ENCODE results near the gene PAAF1. TPM values are rescaled to one million over a fixed set of nuclear protein-coding genes. Genes with fewer than 3 reads are reported as not detected.

The PAAF1 gene
- total RNA-seq, 1 experiment from 2014 or later, result 13.3 TPM

DNA sequence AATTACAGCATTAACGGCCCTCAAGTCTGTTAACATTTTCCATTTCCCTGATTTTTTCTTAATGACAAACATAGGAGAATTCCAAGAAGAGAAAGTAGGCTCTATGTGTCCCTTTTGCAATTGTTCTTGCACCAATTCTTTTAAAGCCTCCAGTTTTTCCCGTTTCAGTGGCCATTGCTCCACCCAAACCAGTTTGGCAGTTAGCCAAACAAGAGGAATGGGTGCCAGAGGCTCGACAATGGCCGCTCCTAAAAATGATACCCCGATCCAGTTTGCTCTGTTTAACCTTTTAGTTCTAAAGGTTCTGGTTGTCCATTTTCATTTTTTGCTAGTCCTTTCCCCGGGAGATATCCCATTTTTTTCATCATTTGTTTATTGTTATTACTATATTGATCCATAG lies 67.3 kb downstream of the PAAF1 start:
- Histone ChIP-seq H3K4me1 (ENCODE audit: insufficient read depth, low read length) (no peaks in the 10 kb centered on the region), H3K79me2 (ENCODE audit: low read length) (no peaks in the 10 kb centered on the region), H4K20me1 (ENCODE audit: low read length) (no peaks in the 10 kb centered on the region), H3K4me2 (ENCODE audit: low read length) (no peak overlapping the region), H3K36me3 (ENCODE audit: low read depth, low read length) (peaks cover 12% of the 10 kb centered on the region; the same call in 1 of the 2 replicates), H3K9me3 (ENCODE audit: low read length) (0 out of 2 replicates have a peak, but pooled peaks cover under 1% of the 10 kb centered on the region), H2AFZ (ENCODE audit: low read length) (no peak overlapping the region), H3K4me3 (ENCODE audit: low read length) (no peak overlapping the region), H3K9me2 (replicated peaks; ENCODE audit: low read length) (no peaks in the 10 kb centered on the region), H3K27ac (ENCODE audit: low read length) (no peak overlapping the region), H3F3A (ENCODE audit: low read length, unreplicated experiment) (no peaks in the 10 kb centered on the region), H3K9ac (ENCODE audit: low read length) (no peak overlapping the region), H3K27me3 (ENCODE audit: low read length) (no peaks in the 10 kb centered on the region)
- no peak for DNase-seq
- ChIA-PET CTCF (no interaction called here), POLR2A (ENCODE audit: unreplicated experiment) (no interaction called here)
- intact Hi-C loops (cut with micrococcal nuclease), result no loop called here
- no TSS peak for BruUV-seq (replicated peaks)
- no peak for ATAC-seq
- TF ChIP-seq EZH2 (IDR thresholded peaks at IDR 0.05; ENCODE audit: low read length, unreplicated experiment), result no peak
- TF ChIP-seq EZH2phosphoT487 (IDR thresholded peaks at IDR 0.05; ENCODE audit: borderline replicate concordance, low read length), result no peak
- TF ChIP-seq, protein P1, sequence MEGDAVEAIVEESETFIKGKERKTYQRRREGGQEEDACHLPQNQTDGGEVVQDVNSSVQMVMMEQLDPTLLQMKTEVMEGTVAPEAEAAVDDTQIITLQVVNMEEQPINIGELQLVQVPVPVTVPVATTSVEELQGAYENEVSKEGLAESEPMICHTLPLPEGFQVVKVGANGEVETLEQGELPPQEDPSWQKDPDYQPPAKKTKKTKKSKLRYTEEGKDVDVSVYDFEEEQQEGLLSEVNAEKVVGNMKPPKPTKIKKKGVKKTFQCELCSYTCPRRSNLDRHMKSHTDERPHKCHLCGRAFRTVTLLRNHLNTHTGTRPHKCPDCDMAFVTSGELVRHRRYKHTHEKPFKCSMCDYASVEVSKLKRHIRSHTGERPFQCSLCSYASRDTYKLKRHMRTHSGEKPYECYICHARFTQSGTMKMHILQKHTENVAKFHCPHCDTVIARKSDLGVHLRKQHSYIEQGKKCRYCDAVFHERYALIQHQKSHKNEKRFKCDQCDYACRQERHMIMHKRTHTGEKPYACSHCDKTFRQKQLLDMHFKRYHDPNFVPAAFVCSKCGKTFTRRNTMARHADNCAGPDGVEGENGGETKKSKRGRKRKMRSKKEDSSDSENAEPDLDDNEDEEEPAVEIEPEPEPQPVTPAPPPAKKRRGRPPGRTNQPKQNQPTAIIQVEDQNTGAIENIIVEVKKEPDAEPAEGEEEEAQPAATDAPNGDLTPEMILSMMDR (conservative IDR thresholded peaks at IDR 0.05; ENCODE audit: low read depth, low read length), result no peak

GRCh38 chr11:73944901-73945300 lies 68.1 kb downstream of the PAAF1 start:
- Histone ChIP-seq H3K79me2 (ENCODE audit: low read length) (no peaks in the 10 kb centered on the region), H3K9me3 (ENCODE audit: low read length) (no peaks in the 10 kb centered on the region), H3K9ac (ENCODE audit: low read length) (no peak overlapping the region), H3K4me3 (ENCODE audit: low read length) (no peak overlapping the region), H4K20me1 (ENCODE audit: low read length) (no peaks in the 10 kb centered on the region), H3K9me2 (replicated peaks; ENCODE audit: low read length) (no peaks in the 10 kb centered on the region), H3K27ac (ENCODE audit: low read length) (no peak overlapping the region), H3K27me3 (ENCODE audit: low read length) (no peaks in the 10 kb centered on the region), H2AFZ (ENCODE audit: low read length) (no peak overlapping the region), H3K4me1 (ENCODE audit: insufficient read depth, low read length) (no peaks in the 10 kb centered on the region), H3F3A (ENCODE audit: low read length, unreplicated experiment) (no peaks in the 10 kb centered on the region), H3K36me3 (ENCODE audit: low read depth, low read length) (peaks cover 12% of the 10 kb centered on the region; the same call in 1 of the 2 replicates), H3K4me2 (ENCODE audit: low read length) (no peak overlapping the region)
- intact Hi-C loops (cut with micrococcal nuclease), result no loop called here
- BruUV-seq (replicated peaks), result no TSS peak
- CTCF ChIA-PET, result no interaction called here
- DNase-seq (no peak), ATAC-seq (no peak)
- POLR2A ChIA-PET (ENCODE audit: unreplicated experiment), result no interaction called here
- TF ChIP-seq, protein P1 (conservative IDR thresholded peaks at IDR 0.05; ENCODE audit: low read depth, low read length), result no peak
- no peak for TF ChIP-seq EZH2phosphoT487 (IDR thresholded peaks at IDR 0.05; ENCODE audit: borderline replicate concordance, low read length)
- TF ChIP-seq EZH2 (IDR thresholded peaks at IDR 0.05; ENCODE audit: low read length, unreplicated experiment), result no peak

GRCh38 chr11:73945396-73945795 lies 68.6 kb downstream of the PAAF1 start:
- no peak overlapping the region for H3K27ac ChIP-seq (ENCODE audit: low read length)
- DNase-seq (no peak), ATAC-seq (no peak)
- no peak overlapping the region for H3K9ac ChIP-seq (ENCODE audit: low read length)
- H3F3A ChIP-seq (ENCODE audit: low read length, unreplicated experiment), result no peaks in the 10 kb centered on the region
- intact Hi-C loops (cut with micrococcal nuclease), result no loop called here
- no peaks in the 10 kb centered on the region for H3K79me2 ChIP-seq (ENCODE audit: low read length)
- BruUV-seq (replicated peaks), result no TSS peak
- POLR2A ChIA-PET (ENCODE audit: unreplicated experiment), result no interaction called here
- H2AFZ ChIP-seq (ENCODE audit: low read length), result no peak overlapping the region
- peaks cover 12% of the 10 kb centered on the region; the same call in 1 of the 2 replicates for H3K36me3 ChIP-seq (ENCODE audit: low read depth, low read length)
- H3K4me2 ChIP-seq (ENCODE audit: low read length), result no peak overlapping the region
- no peaks in the 10 kb centered on the region for H3K4me1 ChIP-seq (ENCODE audit: insufficient read depth, low read length)
- no peaks in the 10 kb centered on the region for H3K9me2 ChIP-seq (replicated peaks; ENCODE audit: low read length)
- H3K9me3 ChIP-seq (ENCODE audit: low read length), result no peaks in the 10 kb centered on the region
- H3K4me3 ChIP-seq (ENCODE audit: low read length), result no peak overlapping the region
- H4K20me1 ChIP-seq (ENCODE audit: low read length), result no peaks in the 10 kb centered on the region
- CTCF ChIA-PET, result interaction anchor here (0.6 kb wide), 1 partner anchor 225 kb away, joined by 4 read pairs; the partner anchor contains the start of gene C2CD3
- no peaks in the 10 kb centered on the region for H3K27me3 ChIP-seq (ENCODE audit: low read length)
- TF ChIP-seq EZH2 (IDR thresholded peaks at IDR 0.05; ENCODE audit: low read length, unreplicated experiment) (no peak), EZH2phosphoT487 (IDR thresholded peaks at IDR 0.05; ENCODE audit: borderline replicate concordance, low read length) (no peak)
- TF ChIP-seq, protein P1 (conservative IDR thresholded peaks at IDR 0.05; ENCODE audit: low read depth, low read length), result no peak
